Kidney glomerular epithelial cell (primary cell): ENCODE data around the gene EML5.
"Not testable (repeated sequence)": the region's sequence is repeated elsewhere in the genome, so short reads cannot be mapped to it uniquely, and the experiment has no call there.

Experiments used
- DNase-seq: peaks from one replicate; lab custom pipeline; 2025; lab: John Stamatoyannopoulos, UW

Gene EML5

GRCh38 chr14:88792473-88793258 lies at the start of gene EML5:
EML5 (minus strand) TSS chr14:88792953; CDS start chr14:88792503, 450 bp downstream.
- peak; percentile 61 for DNase-seq

GRCh38 chr14:88842414-88842813 lies 49.7 kb upstream of the EML5 start:
- no peak for DNase-seq

DNA sequence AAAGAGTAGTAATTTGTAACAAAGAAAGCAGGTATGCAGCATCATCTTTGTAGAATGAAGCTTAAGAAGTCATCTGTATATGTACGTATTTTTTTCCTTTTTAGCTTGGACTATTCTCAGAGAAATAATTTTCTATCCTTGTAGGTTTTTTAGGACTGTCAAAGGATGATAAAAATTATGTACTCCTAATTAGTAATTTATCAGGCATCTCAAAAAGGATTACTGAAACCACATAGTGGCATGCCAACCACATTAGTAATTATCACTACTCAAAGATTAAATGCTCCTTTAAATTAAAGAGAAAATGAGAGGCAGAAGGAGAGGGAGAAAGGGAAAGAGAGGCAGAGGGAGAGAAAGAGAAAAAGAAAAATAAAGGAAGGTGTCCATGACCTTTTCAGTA lies 49.0 kb upstream of the EML5 start:
- DNase-seq: peak; percentile 21

GRCh38 chr14:88840926-88841325 lies 48.2 kb upstream of the EML5 start:
- no peak for DNase-seq

- DNase-seq: peak; percentile 4
These were observed 45.3 kb upstream of the EML5 start for GRCh38 chr14:88838015-88838414.

DNA sequence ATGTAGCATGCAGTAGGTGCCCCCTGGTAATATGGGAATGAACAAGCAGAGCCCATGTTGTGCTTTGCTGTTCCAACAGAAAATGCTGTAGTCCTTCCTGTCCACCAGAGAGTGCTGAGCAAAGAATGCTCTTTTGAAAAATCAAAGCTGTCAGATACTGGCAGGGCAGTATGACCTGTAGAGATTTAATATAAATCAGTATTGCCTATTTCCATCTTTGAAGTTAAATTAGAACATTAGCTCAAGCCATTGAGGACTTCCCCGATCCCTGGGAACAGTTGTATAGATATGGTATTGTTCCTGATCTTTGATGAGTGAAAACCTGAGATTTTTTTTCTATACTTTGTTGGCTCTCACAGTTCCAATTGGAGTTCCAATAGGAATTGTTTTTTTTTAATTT lies 44.7 kb upstream of the EML5 start:
- no peak for DNase-seq

DNA sequence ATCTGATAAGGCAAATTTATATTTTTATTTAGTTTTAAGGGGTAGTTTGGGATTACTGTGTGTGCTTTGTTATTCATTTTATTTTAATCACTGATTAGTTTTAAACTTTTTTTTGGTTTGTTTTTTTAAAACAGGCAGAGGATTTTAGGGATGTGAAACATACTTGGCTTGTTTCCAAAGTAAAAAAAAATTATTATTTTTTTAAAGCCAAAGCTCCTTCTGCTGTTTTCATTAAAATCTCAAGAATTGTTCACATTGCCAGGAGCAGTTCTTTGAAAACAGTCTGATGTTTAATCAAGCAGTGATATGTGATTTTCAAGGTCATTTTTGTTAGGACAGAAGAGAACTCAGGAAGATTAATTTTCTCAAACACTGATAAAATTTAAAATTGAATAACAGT lies 42.9 kb upstream of the EML5 start:
- DNase-seq: no peak

DNA sequence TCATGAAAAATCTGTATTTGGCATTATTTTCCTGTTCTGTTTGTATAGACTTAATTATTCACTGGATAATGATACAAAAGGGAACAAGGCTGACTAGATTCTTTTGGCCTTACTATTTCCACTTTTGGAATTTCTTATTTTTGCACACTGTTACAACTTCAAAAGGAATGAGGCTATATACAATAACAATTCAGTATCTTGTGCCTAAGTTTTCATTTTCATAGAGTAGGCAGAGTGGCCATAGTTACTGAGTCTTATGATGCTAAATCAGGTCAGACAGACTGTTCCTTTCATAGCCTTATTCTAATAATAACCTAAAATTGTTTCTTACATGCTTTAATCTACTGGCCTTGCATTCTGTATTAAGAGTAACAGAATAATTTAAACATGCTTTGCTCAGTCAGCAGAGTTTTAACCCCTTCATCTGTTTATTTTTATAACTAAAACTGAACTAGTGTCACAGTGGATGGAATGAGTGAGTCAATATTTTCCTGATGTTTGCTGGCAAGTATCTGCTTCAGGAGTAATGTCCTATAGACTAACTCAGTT lies 42.2 kb upstream of the EML5 start:
- DNase-seq: peak; percentile 72

DNA sequence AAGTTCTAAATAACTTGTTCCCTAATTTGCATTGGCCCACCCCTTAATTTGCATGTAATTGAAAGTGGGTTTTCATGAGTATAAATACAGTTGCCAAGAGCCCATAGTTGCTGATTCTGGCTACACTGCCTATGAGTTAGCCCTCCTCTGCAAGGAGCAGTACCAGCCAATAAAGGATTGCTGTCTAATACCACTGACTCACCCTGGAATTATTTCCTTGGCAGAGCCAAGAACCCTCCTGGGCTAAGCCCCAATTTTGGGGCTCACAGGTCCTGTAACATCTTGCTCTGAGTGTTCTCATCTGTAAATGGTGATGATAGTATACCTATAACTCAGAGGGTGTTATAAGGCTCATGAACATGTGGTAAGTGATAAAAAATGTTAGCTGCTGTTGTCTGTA lies 38.5 kb upstream of the EML5 start:
- DNase-seq: peak; percentile 26

- DNase-seq: no peak
These were observed 37.0 kb upstream of the EML5 start for GRCh38 chr14:88829685-88830302.

GRCh38 chr14:88829188-88829587 lies 36.4 kb upstream of the EML5 start:
- DNase-seq: no peak

DNA sequence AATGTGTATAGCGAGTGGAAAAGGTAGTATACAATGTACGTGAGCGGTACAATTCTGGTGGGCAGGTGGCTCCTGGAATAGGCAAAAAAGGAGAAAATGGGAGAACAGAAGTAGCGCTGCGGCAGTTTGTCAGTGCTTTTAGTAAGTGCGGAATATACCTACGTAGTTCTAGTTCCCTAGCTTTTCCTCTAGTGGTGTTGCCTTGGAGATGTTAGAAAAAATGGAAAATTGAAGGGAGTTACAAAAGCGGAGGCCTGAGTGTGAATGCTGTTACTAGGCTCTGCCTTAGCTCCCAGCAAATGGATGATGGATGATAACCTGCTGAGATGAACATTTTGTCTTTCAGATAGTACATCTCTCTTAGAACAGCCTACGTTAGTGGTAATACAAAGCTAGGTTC lies 32.8 kb upstream of the EML5 start:
- no peak for DNase-seq

DNA sequence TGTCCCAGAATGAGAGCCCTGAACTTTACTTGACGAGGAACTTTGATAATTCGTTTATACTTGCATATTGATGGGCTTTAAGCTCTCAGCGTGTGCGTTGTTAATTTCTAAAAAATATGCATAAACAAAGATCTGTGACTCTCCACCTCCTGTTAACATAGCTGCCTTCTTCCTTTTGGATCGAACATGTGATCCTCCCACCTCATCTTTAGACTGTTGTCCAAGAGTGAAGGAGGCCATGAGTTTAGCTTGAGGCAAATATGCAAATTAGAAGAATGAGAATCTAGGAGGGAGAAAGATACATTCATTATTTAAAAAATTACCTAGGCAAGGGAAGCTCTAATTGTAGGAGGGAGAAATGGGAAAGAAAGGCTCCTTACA lies 32.3 kb upstream of the EML5 start:
- DNase-seq: peak; percentile 46

GRCh38 chr14:88824314-88825077 lies 31.7 kb upstream of the EML5 start, which contains the start of gene TTC8:
TTC8 (plus strand) TSS chr14:88824651; CDS start chr14:88824708, 57 bp downstream.
- peak; percentile 96 for DNase-seq

DNA sequence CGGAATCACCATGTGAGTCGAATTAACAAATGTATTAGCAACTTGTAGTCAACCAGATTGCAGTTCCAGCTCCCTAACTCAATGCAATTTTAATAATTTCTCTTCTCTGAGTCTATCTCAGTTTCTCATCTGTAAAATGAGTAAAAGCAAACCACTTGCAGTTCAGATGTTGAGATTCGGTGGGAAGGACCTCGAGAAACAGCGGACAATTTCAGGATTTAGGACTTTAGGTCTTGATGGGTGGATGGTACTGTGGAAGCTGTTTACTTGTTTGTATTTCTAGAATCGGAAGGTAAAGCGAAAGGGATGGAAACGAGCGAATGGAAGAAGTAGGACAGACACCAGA lies 31.2 kb upstream of the EML5 start:
- DNase-seq: no peak

GRCh38 chr14:88821888-88822287 lies 29.1 kb upstream of the EML5 start:
- DNase-seq: no peak

- no peak for DNase-seq
These were observed 28.6 kb upstream of the EML5 start for GRCh38 chr14:88821378-88821777.

- not testable (repeated sequence) for DNase-seq
These were observed 26.9 kb upstream of the EML5 start for GRCh38 chr14:88819674-88820073.

DNA sequence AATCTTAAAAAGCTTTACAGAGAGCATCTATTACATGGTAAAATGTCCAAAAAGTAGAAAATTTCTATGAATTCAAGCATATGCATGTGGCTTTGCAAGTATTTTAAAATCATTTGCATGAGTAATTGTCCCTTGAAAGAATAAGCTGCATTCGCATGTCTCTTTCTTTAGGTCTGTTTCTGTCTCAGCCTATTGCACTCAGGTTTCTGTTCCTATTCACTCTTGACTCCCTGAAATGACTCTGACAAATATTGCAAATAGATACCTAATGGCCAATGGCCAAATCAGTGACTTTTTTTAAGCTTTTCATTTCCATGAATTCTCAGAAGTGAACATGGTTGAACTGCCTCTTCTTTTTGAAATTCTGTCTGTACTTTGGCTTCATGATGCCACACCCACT lies 25.3 kb upstream of the EML5 start:
- no peak for DNase-seq

DNA sequence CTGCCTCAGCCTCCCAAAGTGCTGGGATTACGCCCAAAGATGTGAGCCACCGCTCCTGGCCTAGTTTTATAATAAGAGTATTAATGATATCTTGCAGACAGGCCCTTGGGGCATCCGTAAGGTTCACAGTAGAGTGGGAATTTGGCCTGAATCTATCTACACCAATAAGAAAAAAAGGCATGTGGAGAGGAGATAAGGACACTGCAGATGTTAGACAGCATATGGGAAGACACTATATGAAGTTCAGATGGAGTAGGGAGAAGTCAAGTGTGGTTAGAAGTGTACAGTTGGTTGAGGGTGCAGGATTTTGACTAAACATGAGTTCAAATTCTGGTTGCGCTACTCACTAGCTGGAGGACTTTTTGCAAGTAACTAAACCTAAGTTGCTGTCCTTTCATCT lies 23.2 kb upstream of the EML5 start:
- DNase-seq: no peak

DNA sequence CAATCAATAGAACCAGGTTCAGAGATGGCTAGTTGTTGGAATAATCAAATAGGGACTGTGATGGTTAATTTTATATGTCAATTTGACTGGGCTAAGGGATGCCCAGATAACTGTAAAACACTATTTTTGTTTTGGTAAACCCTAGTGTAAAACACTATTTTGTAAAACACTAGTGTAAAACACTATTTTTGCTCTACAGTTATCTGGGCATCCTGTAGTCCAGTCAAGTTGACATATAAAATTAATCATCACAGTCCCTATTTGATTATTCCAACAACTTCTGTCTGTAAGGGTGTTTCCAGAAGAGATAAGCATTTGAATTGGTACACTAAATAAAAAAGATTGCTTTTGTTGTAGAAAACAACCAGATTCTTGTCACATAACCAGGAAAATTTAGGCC lies 15.6 kb upstream of the EML5 start:
- no peak for DNase-seq

- no peak for DNase-seq
These were observed 11.7 kb upstream of the EML5 start for GRCh38 chr14:88804477-88804876.

DNA sequence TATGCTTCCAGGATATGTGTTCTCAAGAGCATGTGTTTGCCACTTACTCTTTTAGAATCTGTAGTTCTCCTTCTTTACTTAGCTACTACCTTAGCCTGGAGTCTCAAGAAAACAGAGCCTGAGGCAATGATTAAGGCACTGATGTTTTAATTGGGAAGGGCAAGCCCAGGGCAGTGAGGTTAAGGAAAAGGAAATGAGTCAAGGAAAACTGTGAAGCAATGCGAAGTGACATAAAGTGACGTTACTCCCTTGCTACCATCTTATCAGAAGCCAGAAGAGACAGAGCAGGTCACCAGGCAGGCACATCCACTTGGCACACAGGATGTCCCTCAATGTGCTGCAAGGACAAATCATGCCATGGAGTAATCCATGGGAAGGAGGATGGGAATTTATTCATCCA lies 11.3 kb upstream of the EML5 start:
- no peak for DNase-seq
